Activated B cell treated with CpG ODN at 0.5 μM for 24 hours (primary cell): ENCODE results near the gene KIAA1614. TPM values are rescaled to one million over a fixed set of nuclear protein-coding genes. Genes with fewer than 3 reads are reported as not detected.

Experiments used
- ATAC-seq: fragments of 200-7000 bp; cut with Tn5 transposase; one replicate; pipeline ENCODE4 v1.10.0; 2021; ENCODE audit warnings: low read depth, mild to moderate bottlenecking, moderate library complexity
- CTCF ChIA-PET: fragments of 350-600 bp; sonication (Branson Sonifier 250); formaldehyde crosslinking; loops from one replicate; lab custom pipeline; 2021; ENCODE audit warnings: antibody characterized with exemption; lab: Charles Lee
- POLR2A ChIA-PET: fragments of 350-600 bp; sonication (Branson Sonifier 250); formaldehyde crosslinking; loops from one replicate; lab custom pipeline; 2021; ENCODE audit warnings: antibody characterized with exemption; lab: Charles Lee
- DNase-seq: peaks from one replicate; pipeline ENCODE4 v3.0.0; 2022
- H3K27ac Mint-ChIP-seq: one replicate; pipeline ENCODE4 v1.8.0; 2020; ENCODE audit warnings: mixed read lengths
- H3K27me3 Mint-ChIP-seq: one replicate; pipeline ENCODE4 v1.8.0; 2021; ENCODE audit warnings: mixed read lengths
- H3K36me3 Mint-ChIP-seq: one replicate; pipeline ENCODE4 v1.8.0; 2021; ENCODE audit warnings: low read depth, mixed read lengths
- H3K4me1 Mint-ChIP-seq: one replicate; pipeline ENCODE4 v1.8.0; 2021; ENCODE audit warnings: mixed read lengths
- H3K4me3 Mint-ChIP-seq: one replicate; pipeline ENCODE4 v1.8.0; 2020; ENCODE audit warnings: mild to moderate bottlenecking, mixed read lengths
- H3K9me3 Mint-ChIP-seq: one replicate; pipeline ENCODE4 v1.8.0; 2020; ENCODE audit warnings: mixed read lengths
- CTCF ChIP-seq: fragments of 200-600 bp; IDR thresholded peaks from one replicate; pipeline ENCODE4 v1.8.0; 2022; ENCODE audit warnings: antibody characterized with exemption, mild to moderate bottlenecking
- intact Hi-C: fragments of 100-400 bp; cut with micrococcal nuclease; formaldehyde crosslinking; loops from one replicate; pipeline ENCODE4 v1.15.1; 2024
- total RNA-seq: library from RNA; stranded (reverse); gene quantifications from 2 replicates; pipeline ENCODE4 v1.2.3, GENCODE V29; 2022

The KIAA1614 gene
- total RNA-seq, 1 donor from 2014 or later = 0.38 TPM

DNA sequence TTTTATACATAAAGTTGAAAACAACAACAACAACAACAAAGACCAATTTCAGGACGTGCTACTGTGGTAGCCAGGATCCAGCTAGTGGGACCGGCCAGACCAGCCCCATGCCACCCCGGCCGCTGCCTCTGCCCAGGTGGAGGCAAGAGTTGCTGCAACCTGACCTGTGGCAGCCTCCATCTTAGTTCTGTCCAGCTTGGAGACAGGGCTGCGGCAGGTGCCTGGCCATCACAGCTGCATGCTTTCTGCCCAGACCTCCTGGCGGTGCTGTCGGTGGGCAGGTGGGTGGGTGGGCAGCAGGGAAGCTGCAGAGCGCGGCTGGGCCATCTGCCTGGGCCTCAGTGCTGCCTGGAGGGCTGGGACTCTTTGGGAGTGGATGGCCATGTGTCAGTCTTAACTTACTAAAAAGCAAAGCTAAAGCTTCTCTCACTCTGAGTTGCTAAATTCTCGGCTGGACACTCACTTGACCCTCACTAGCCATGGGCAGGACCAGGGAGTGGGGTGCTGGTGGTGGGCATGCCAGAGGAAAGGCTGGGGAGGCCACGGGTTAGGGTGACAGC is 38.6 kb downstream of the KIAA1614 start:
- ChIA-PET CTCF (no interaction called here), POLR2A (interaction anchor here (0.6 kb wide), 1 partner anchor 28 kb away, joined by 3 read pairs; no protein-coding TSS in a partner anchor)
- H3K9me3 Mint-ChIP-seq = peaks cover 5% of the 10 kb centered on the region
- H3K4me1 Mint-ChIP-seq = peaks cover 3% of the 10 kb centered on the region
- TF ChIP-seq CTCF = no peak
- H3K4me3 Mint-ChIP-seq = no peak overlapping the region
- DNase-seq = no peak
- ATAC-seq = no peak
- no peak overlapping the region for H3K27ac Mint-ChIP-seq
- H3K27me3 Mint-ChIP-seq = no peaks in the 10 kb centered on the region
- intact Hi-C loops = loop anchor here (5.0 kb wide), 2 partner anchors 191 to 319 kb away; partner anchors contain the start of gene XPR1
- peaks cover 18% of the 10 kb centered on the region for H3K36me3 Mint-ChIP-seq

DNA sequence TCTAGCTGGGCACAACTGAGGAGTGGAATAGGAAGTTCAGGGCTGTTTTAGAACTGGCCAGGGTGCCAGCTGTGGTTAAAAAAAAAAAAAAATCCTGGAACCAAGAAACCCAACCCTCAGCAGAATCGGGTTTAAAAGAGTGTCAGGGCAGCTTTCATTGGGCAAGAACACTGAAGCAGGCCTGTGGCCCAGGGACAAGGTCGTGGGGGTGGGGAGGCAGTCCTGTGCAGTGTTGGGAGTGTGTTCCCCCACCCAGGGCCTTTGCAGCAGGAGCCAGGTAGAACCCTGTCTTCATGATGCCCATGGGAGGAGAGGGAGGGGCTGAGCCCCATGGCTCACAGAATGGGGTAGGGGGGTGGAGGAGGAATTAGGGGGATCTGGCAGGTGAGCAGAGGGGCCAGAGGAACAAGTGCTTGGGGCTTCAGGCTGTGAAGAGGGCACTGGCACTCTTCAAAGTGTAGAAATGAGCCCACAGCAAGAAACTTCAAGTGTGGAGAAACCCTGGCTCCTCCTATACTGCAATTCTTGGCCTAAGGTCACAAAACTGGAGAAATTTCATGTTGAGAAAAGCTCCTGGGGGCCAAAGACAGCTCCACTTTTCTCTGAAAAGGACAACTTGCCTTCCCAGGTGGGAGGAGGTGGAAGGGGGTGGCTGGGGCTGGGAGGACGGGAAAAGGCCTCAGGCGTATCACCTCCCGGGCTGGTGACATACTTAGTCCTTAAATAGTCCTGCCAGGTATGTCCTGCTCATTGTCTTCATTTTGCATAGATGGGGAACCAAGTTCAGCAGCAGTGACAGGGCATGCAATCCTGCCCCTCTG is 39.3 kb downstream of the KIAA1614 start:
- no peak overlapping the region for H3K27ac Mint-ChIP-seq
- ATAC-seq (no peak), DNase-seq (no peak)
- CTCF ChIA-PET = no interaction called here
- no peak for TF ChIP-seq CTCF
- no peak overlapping the region for H3K4me3 Mint-ChIP-seq
- H3K36me3 Mint-ChIP-seq = peaks cover 15% of the 10 kb centered on the region
- H3K27me3 Mint-ChIP-seq = no peaks in the 10 kb centered on the region
- H3K4me1 Mint-ChIP-seq = peaks cover 3% of the 10 kb centered on the region
- H3K9me3 Mint-ChIP-seq = peaks cover under 1% of the 10 kb centered on the region
- POLR2A ChIA-PET = interaction anchor here (0.6 to 0.7 kb wide), 2 partner anchors 27 to 232 kb away, joined by 3 to 5 read pairs; no protein-coding TSS in a partner anchor
- intact Hi-C loops = loop anchor here (5.0 kb wide), 2 partner anchors 190 to 320 kb away; partner anchors contain the start of gene XPR1

DNA sequence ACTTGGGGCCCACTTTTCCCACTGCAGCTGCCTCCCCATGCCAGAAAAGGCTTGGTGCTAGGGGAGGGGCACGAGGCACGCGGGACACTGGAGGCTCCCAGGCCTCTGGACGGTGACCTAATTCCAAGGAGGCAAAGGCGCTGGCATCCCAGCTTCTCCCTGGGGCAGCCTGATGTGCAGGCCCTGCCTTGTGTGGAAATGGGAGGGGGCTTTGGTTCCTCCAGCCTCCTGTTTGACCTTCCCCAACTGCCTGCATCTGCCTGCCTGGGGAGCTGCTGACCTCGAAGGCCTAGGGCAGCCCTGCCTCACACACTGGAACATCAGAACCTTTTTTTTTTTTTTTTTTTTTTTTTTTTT is 39.9 kb downstream of the KIAA1614 start:
- peaks cover 12% of the 10 kb centered on the region for H3K36me3 Mint-ChIP-seq
- ATAC-seq (no peak), DNase-seq (no peak)
- no peaks in the 10 kb centered on the region for H3K9me3 Mint-ChIP-seq
- ChIA-PET CTCF (no interaction called here), POLR2A (no interaction called here)
- peaks cover 3% of the 10 kb centered on the region for H3K4me1 Mint-ChIP-seq
- no peaks in the 10 kb centered on the region for H3K27me3 Mint-ChIP-seq
- no peak overlapping the region for H3K27ac Mint-ChIP-seq
- no peak for TF ChIP-seq CTCF
- intact Hi-C loops = loop anchor here (5.0 kb wide), 2 partner anchors 190 to 320 kb away; partner anchors contain the start of gene XPR1
- H3K4me3 Mint-ChIP-seq = no peak overlapping the region

- no peak overlapping the region for H3K27ac Mint-ChIP-seq
- ChIA-PET CTCF (interaction anchor here (1.0 kb wide), 1 partner anchor 213 kb away, joined by 3 read pairs; no protein-coding TSS in a partner anchor), POLR2A (no interaction called here)
- H3K36me3 Mint-ChIP-seq = peaks cover 9% of the 10 kb centered on the region
- no peaks in the 10 kb centered on the region for H3K9me3 Mint-ChIP-seq
- H3K4me1 Mint-ChIP-seq = peaks cover 3% of the 10 kb centered on the region
- TF ChIP-seq CTCF = no peak
- DNase-seq (no peak), ATAC-seq (no peak)
- intact Hi-C loops = loop anchor here (2.0 to 5.0 kb wide), 3 partner anchors 69 to 321 kb away; partner anchors contain the start of genes STX6 and XPR1
- peak overlapping the region; percentile 75 for H3K4me3 Mint-ChIP-seq
- no peaks in the 10 kb centered on the region for H3K27me3 Mint-ChIP-seq
Observed at GRCh38 chr1:180953291-180954004, 40.8 kb downstream of the KIAA1614 start.
